Activated CD8-positive, alpha-beta memory T cell treated with anti-CD3 and anti-CD28 coated beads for 4 hours (primary cell): ENCODE data around the gene MCU.
"Not testable (repeated sequence)": the region's sequence is repeated elsewhere in the genome, so short reads cannot be mapped to it uniquely, and the experiment has no call there.

Experiments used
- DNase-seq, 2 donors: peaks; one replicate each; pipeline ENCODE4 v3.0.0-alpha.2; 2020; ENCODE audit warnings: low read depth in 2 of 2

The MCU gene

GRCh38 chr10:72899545-72899944 lies 207.6 kb downstream of the MCU start:
- DNase-seq, result no peak

GRCh38 chr10:72903941-72904446 lies 212.1 kb downstream of the MCU start:
- DNase-seq, result not testable (repeated sequence)

GRCh38 chr10:72904806-72905205 lies 212.9 kb downstream of the MCU start:
- no peak for DNase-seq

DNA sequence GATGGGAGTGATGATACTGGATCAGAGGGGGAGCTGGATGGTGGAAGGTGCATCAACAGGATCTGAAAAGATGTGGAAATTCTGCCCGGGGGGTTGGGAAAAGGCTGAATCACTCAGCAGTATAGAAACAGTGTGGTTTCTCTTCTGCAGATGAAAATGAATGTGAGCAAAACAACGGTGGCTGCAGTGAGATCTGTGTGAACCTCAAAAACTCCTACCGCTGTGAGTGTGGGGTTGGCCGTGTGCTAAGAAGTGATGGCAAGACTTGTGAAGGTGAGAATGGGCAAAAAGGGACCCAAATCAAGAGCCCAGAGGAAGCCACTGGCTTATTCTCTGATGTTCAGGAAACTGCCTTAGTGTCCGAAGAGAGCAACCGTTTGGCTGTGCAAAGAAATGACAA lies 214.5 kb downstream of the MCU start:
- no peak for DNase-seq

- no peak for DNase-seq
Measured at GRCh38 chr10:72910705-72911104, 218.8 kb downstream of the MCU start.

DNA sequence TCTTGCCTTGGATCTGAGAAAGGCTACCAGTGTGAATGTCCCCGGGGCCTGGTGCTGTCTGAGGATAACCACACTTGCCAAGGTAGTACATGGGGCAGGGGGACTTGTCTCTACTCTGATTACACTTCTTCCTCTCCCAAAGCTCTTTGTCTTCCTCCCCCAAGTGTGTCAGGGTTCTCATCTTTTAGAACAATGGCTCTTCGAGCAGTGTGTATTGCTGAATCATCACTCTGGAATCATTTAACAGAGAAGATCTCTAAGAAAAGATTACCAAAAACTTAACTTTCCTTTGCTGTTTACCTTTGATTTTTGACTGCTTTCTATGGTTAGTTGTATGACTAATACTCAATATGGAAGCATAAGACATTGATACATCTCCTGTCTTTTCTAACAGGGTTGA lies 219.8 kb downstream of the MCU start:
- DNase-seq, result no peak

- no peak for DNase-seq
Measured at GRCh38 chr10:72912736-72913135, 220.8 kb downstream of the MCU start.

GRCh38 chr10:72913287-72913686 lies 221.3 kb downstream of the MCU start:
- no peak for DNase-seq

DNA sequence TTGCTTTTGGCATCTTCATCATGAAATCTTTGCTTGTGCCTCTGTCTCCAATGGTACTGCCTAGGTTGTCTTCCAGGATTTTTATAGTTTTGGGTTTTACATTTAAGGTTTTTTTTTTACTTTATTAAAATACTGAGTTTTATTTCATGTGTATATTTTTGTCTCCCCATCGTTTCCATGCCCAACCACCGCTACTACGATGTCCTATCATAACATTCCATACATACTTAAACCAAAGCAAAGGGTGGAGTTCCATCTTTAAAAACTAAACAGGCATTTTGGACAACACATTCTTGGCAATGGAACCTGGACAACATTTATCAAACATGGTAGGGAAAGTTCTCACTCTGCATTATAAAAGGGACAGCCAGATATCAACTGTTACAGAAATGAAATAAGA lies 225.3 kb downstream of the MCU start:
- not testable (repeated sequence) for DNase-seq

GRCh38 chr10:72917803-72918332 lies 225.9 kb downstream of the MCU start:
- DNase-seq, result not testable (repeated sequence)

- DNase-seq, result no peak
Measured at GRCh38 chr10:72918352-72918751, 226.4 kb downstream of the MCU start.

DNA sequence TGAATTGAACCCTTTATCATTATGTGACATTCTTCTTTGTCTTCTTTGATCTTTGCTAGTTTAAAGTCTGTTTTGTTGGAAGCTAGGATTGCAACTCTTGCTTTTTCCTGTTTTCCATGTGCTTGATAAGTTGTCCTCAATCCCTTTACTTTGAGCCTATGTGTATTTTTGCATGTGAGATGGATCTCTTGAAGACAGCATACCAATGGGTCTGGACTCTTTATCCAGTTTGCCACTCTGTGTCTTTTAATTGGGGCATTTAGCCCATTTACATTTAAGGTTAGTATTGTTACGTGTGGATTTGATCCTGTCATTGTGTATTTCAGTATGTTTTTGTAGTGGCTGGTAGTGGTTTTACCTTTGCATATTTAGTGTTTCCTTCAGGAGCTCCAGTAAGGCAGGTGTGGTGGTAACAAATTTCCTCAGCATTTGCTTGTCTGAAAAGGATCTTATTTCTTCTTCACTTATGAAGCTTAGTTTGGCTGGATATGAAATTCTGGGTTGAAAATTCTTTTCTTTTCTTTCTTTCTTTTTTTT lies 229.3 kb downstream of the MCU start:
- DNase-seq, result not testable (repeated sequence)

DNA sequence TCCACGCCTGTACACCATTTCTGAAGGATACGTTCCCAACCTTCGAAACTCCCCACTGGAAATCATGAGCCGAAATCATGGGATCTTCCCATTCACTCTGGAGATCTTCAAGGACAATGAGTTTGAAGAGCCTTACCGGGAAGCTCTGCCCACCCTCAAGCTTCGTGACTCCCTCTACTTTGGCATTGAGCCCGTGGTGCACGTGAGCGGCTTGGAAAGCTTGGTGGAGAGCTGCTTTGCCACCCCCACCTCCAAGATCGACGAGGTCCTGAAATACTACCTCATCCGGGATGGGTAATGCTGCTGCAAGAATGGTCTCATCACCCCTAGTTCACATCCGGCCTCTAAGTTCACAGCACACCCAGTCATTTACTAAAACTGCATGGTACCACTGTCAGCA lies 232.4 kb downstream of the MCU start:
- no peak for DNase-seq

- no peak for DNase-seq
Measured at GRCh38 chr10:72925951-72926465, 234.1 kb downstream of the MCU start.

DNA sequence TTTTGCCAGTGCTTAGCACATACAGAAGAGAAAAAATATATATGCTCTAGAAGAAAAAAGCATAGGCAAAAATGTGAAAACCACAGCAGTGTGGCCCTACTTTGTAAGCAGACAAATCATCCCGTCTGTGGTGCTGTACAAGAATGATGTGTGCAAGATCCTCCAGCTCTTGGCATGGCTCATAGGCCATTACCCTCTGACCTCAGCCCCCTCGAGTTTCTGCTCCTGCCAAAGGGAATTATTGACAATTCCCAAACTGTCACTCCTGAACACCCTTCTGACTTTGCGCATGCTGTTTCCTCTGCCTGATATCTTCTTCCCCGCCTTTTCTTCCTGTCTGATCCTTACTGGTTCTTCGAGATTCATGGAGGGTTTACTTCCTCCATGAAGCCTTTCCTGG lies 235.5 kb downstream of the MCU start:
- no peak for DNase-seq

DNA sequence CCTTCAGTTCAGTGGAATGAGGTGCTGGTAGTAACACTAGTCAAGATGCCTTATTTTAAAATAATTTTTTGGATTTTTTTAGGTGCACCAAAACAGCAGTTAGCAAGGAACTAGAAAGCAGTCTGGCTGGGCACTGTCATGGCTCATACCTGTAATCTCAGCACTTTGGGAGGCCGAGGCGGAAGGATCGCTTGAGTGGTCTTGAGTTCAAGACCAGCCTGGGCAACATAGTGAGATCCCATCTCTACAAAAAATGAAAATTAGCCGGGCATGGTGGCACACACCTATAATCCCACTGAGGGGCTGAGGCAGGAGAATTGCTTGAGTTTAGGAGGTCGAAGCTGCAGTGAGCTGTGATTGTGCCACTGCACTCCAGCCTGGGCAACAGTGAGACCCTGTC lies 236.9 kb downstream of the MCU start:
- DNase-seq, result no peak

- no peak for DNase-seq
Measured at GRCh38 chr10:72930276-72930675, 238.3 kb downstream of the MCU start.

DNA sequence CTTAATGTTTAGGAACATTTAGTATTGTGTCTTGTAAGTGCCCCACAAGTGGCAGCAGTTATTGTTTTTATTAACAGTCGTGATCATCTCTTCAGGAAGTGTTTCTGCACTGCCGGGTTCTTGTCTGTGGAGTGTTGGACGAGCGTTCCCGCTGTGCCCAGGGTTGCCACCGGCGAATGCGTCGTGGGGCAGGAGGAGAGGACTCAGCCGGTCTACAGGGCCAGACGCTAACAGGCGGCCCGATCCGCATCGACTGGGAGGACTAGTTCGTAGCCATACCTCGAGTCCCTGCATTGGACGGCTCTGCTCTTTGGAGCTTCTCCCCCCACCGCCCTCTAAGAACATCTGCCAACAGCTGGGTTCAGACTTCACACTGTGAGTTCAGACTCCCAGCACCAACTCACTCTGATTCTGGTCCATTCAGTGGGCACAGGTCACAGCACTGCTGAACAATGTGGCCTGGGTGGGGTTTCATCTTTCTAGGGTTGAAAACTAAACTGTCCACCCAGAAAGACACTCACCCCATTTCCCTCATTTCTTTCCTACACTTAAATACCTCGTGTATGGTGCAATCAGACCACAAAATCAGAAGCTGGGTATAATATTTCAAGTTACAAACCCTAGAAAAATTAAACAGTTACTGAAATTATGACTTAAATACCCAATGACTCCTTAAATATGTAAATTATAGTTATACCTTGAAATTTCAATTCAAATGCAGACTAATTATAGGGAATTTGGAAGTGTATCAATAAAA lies 240.5 kb downstream of the MCU start:
- no peak for DNase-seq

GRCh38 chr10:72935361-72935760 lies 243.4 kb downstream of the MCU start:
- DNase-seq, result no peak
